ENCODE measurements around the gene ELAVL4.

DNA sequence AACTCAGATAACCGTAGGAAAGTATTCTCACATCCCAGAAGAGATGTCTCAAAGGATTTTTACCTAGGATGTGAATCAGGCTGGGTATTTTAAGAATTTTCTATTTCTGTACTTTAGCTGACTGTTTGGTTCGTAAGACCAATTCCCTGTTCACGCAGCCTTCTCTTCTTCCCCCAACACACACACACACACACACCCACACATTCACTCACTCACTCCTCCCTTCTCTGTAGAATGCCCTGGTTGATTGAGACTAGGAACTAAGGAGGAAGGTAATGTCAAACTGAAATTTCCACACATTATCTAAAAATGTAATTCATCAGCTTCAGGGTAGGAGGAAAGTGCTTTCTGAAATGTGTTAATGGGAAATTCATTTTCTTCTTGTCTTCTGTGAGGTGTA is 43.5 kb downstream of the ELAVL4 start:
- TF ChIP-seq, protein P1, sequence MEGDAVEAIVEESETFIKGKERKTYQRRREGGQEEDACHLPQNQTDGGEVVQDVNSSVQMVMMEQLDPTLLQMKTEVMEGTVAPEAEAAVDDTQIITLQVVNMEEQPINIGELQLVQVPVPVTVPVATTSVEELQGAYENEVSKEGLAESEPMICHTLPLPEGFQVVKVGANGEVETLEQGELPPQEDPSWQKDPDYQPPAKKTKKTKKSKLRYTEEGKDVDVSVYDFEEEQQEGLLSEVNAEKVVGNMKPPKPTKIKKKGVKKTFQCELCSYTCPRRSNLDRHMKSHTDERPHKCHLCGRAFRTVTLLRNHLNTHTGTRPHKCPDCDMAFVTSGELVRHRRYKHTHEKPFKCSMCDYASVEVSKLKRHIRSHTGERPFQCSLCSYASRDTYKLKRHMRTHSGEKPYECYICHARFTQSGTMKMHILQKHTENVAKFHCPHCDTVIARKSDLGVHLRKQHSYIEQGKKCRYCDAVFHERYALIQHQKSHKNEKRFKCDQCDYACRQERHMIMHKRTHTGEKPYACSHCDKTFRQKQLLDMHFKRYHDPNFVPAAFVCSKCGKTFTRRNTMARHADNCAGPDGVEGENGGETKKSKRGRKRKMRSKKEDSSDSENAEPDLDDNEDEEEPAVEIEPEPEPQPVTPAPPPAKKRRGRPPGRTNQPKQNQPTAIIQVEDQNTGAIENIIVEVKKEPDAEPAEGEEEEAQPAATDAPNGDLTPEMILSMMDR (IDR thresholded peaks at IDR 0.05; ENCODE audit: low read depth, low read length, missing input control) = no peak
- TF ChIP-seq YY1 (IDR thresholded peaks at IDR 0.05) = no peak
- no peak for TF ChIP-seq RAD21 (IDR thresholded peaks at IDR 0.05)
